ENCODE measurements around the gene TMEM178B. TPM values are rescaled to one million over a fixed set of nuclear protein-coding genes. Genes with fewer than 3 reads are reported as not detected.

The TMEM178B gene
- total RNA-seq, 1 donor from 2014 or later: 0.52 TPM

DNA sequence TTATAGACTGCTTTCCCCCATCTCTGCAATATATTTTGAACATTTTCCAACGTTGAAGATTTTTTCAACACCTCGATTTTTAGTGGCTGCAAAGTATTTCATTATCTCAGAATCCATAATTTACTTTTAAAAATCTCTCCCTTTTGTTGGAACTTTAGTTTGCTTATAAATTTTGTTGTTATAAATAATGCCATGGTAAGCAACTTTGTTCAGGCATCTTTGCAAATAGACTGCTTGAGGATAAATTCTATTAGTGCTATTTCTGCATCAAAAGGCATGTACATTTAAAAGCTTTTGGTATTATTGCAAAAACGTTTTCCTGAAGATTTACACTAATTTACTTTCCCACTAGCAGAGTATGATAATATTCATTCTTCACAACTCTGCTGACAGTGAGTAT is 79.4 kb downstream of the TMEM178B start:
- Histone ChIP-seq H3K4me1 (ENCODE audit: control insufficient read depth in 3 of 3, insufficient read depth in 3 of 3, low read length in 3 of 3) (peaks cover 2 to 5% (median 4%) of the 10 kb centered on the region in 3 donors), H3K27ac (ENCODE audit: low read depth, low read length) (no peak overlapping the region), H3K27me3 (ENCODE audit: control insufficient read depth in 3 of 3, insufficient read depth in 3 of 3, low read length in 3 of 3) (no peaks in the 10 kb centered on the region), H3K9me3 (ENCODE audit: control insufficient read depth in 3 of 3, low read length in 3 of 3) (no peaks in the 10 kb centered on the region), H3K9ac (ENCODE audit: low read depth in 1 of 3, low read length in 3 of 3) (no peak overlapping the region), H3K4me3 (ENCODE audit: low read length in 3 of 3) (no peak overlapping the region), H3K36me3 (ENCODE audit: control insufficient read depth in 3 of 3, insufficient read depth in 3 of 3, low read length in 3 of 3) (no peaks in the 10 kb centered on the region)

GRCh38 chr7:141154131-141154732 is 80.4 kb downstream of the TMEM178B start:
- Histone ChIP-seq H3K9ac (ENCODE audit: low read depth in 1 of 3, low read length in 3 of 3) (no peak overlapping the region), H3K4me1 (ENCODE audit: control insufficient read depth in 3 of 3, insufficient read depth in 3 of 3, low read length in 3 of 3) (peaks cover 2 to 5% (median 4%) of the 10 kb centered on the region in 3 donors), H3K36me3 (ENCODE audit: control insufficient read depth in 3 of 3, insufficient read depth in 3 of 3, low read length in 3 of 3) (no peaks in the 10 kb centered on the region), H3K9me3 (ENCODE audit: control insufficient read depth in 3 of 3, low read length in 3 of 3) (no peaks in the 10 kb centered on the region), H3K27ac (ENCODE audit: low read depth, low read length) (no peak overlapping the region), H3K27me3 (ENCODE audit: control insufficient read depth in 3 of 3, insufficient read depth in 3 of 3, low read length in 3 of 3) (no peaks in the 10 kb centered on the region), H3K4me3 (ENCODE audit: low read length in 3 of 3) (no peak overlapping the region)

- Histone ChIP-seq H3K9ac (ENCODE audit: low read depth in 1 of 3, low read length in 3 of 3) (no peak overlapping the region), H3K27ac (ENCODE audit: low read depth, low read length) (no peak overlapping the region), H3K9me3 (ENCODE audit: control insufficient read depth in 3 of 3, low read length in 3 of 3) (no peaks in the 10 kb centered on the region), H3K27me3 (ENCODE audit: control insufficient read depth in 3 of 3, insufficient read depth in 3 of 3, low read length in 3 of 3) (no peaks in the 10 kb centered on the region), H3K36me3 (ENCODE audit: control insufficient read depth in 3 of 3, insufficient read depth in 3 of 3, low read length in 3 of 3) (no peaks in the 10 kb centered on the region), H3K4me3 (ENCODE audit: low read length in 3 of 3) (no peak overlapping the region), H3K4me1 (ENCODE audit: control insufficient read depth in 3 of 3, insufficient read depth in 3 of 3, low read length in 3 of 3) (peaks cover 2 to 5% (median 4%) of the 10 kb centered on the region in 3 donors)
Measured at GRCh38 chr7:141156407-141156806, 82.5 kb downstream of the TMEM178B start.

DNA sequence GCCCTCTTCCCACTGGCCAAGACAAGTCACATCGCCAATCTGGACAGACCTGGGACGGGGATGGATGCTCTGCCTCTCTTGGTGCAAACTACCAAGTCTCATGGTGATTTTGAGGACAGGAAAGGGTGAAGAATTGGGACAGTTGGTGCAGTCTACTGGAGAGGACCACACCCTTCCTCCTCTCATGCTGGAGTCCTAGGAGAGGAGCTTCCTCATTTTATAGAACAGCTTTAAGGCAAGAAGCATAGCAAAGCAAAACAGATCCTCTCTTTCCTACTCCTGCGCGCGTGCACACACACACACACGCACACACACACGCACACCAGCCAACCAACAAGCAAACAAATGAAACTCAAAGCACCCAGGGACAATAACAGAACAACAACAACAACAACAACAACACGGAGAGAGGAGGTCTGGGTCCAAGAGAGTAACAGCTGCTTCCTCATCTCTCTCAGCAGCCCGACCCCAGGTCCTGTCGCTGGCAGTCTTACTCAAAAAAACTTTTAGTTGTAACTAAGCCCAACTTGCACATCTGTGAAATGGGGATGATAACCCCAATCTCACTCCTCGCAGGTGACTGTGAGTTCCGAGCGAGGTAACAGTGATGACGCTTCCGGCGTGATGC is 83.4 kb downstream of the TMEM178B start:
- no peak overlapping the region for H3K9ac ChIP-seq (ENCODE audit: low read depth in 1 of 3, low read length in 3 of 3)
- no peaks in the 10 kb centered on the region for H3K27me3 ChIP-seq (ENCODE audit: control insufficient read depth in 3 of 3, insufficient read depth in 3 of 3, low read length in 3 of 3)
- H3K9me3 ChIP-seq (ENCODE audit: control insufficient read depth in 3 of 3, low read length in 3 of 3): no peaks in the 10 kb centered on the region
- H3K4me3 ChIP-seq (ENCODE audit: low read length in 3 of 3): no peak overlapping the region
- no peaks in the 10 kb centered on the region for H3K36me3 ChIP-seq (ENCODE audit: control insufficient read depth in 3 of 3, insufficient read depth in 3 of 3, low read length in 3 of 3)
- peaks cover 0 to 2% (median 0%) of the 10 kb centered on the region in 3 donors for H3K4me1 ChIP-seq (ENCODE audit: control insufficient read depth in 3 of 3, insufficient read depth in 3 of 3, low read length in 3 of 3)
- H3K27ac ChIP-seq (ENCODE audit: low read depth, low read length): no peak overlapping the region

DNA sequence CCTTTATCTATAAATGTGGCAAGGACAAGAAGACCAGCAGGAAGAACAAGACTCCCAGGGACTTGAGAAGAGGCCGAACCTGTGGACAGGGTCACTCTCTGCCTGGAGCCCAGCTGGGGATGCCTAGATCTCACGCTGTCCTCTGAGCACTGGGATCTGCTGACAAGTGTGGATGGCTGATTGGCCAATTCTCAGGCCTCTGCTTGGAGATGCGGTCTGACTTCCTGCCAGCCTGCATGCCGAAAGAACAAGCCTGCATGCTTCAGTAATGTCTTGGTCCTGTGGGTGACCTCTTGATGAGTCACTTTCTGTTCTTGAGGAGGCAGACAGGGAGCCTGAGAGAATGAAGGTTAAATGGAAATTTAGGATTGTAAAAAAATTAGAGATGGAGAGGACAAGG is 84.7 kb downstream of the TMEM178B start:
- no peaks in the 10 kb centered on the region for H3K27me3 ChIP-seq (ENCODE audit: control insufficient read depth in 3 of 3, insufficient read depth in 3 of 3, low read length in 3 of 3)

GRCh38 chr7:141160246-141160860 is 86.5 kb downstream of the TMEM178B start:
- no peak overlapping the region for H3K4me3 ChIP-seq (ENCODE audit: low read length in 3 of 3)

More for the DNA sequence above, 84.7 kb downstream of the TMEM178B start:
- Histone ChIP-seq H3K4me1 (ENCODE audit: control insufficient read depth in 3 of 3, insufficient read depth in 3 of 3, low read length in 3 of 3) (peaks cover 0 to 2% (median 0%) of the 10 kb centered on the region in 3 donors), H3K36me3 (ENCODE audit: control insufficient read depth in 3 of 3, insufficient read depth in 3 of 3, low read length in 3 of 3) (no peaks in the 10 kb centered on the region), H3K4me3 (ENCODE audit: low read length in 3 of 3) (no peak overlapping the region), H3K27ac (ENCODE audit: low read depth, low read length) (no peak overlapping the region), H3K9me3 (ENCODE audit: control insufficient read depth in 3 of 3, low read length in 3 of 3) (no peaks in the 10 kb centered on the region), H3K9ac (ENCODE audit: low read depth in 1 of 3, low read length in 3 of 3) (no peak overlapping the region)

DNA sequence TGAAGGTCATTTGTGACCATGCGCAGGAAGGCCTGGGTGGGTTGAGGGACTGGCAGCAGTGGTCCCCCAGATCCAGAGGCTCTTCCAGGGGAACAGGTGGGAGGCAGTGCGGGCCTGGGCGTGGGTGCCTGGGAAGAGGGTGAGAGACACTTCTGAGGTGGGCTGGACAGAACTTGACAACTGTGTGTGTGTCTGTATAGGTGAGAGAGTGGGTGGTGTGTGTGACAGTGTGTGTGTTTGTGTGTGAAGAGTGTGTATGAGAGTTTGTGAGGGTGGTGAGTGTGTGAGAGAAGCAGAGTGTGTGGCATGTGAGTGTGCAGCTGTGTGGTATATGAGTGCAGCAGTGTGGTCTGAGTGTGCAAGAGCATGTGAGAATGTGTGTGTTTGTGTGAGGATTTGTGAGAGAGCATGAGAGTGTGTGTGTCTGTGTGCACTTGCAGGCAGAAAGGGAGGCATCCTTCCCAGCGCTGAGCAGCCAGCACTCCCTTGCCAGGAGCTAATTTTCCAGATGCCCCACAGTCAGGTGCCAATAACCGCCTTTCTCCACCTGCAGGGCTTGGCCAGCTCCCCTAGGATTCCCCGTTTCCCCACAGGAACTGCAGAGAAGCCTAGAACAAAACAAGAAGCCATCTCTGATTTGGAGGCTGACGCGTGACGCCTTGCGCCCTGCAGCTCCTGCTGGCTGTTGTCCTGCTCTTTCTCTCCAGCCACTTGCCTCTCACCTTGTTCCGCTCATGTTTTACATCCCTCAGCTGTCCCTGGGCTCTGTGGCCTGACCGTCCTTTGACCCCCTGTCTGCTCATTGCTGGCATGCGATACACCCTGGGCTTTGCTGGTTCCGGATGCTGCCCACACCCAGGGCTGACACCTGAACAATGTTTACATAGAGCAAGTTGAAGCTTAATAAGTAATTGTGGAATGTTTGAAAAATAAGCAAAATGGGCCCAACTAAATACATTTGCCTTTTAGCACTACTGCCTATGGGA is 88.0 kb downstream of the TMEM178B start:
- H3K4me3 ChIP-seq (ENCODE audit: low read length in 3 of 3): no peak overlapping the region
- H3K27me3 ChIP-seq (ENCODE audit: control insufficient read depth in 3 of 3, insufficient read depth in 3 of 3, low read length in 3 of 3): no peaks in the 10 kb centered on the region
- no peaks in the 10 kb centered on the region for H3K36me3 ChIP-seq (ENCODE audit: control insufficient read depth in 3 of 3, insufficient read depth in 3 of 3, low read length in 3 of 3)
- H3K27ac ChIP-seq (ENCODE audit: low read depth, low read length): no peak overlapping the region
- no peak overlapping the region for H3K9ac ChIP-seq (ENCODE audit: low read depth in 1 of 3, low read length in 3 of 3)
- H3K9me3 ChIP-seq (ENCODE audit: control insufficient read depth in 3 of 3, low read length in 3 of 3): no peaks in the 10 kb centered on the region
- no peaks in the 10 kb centered on the region for H3K4me1 ChIP-seq (ENCODE audit: control insufficient read depth in 3 of 3, insufficient read depth in 3 of 3, low read length in 3 of 3)

More at GRCh38 chr7:141160246-141160860, 86.5 kb downstream of the TMEM178B start:
- Histone ChIP-seq H3K27ac (ENCODE audit: low read depth, low read length) (no peak overlapping the region), H3K9ac (ENCODE audit: low read depth in 1 of 3, low read length in 3 of 3) (no peak overlapping the region), H3K4me1 (ENCODE audit: control insufficient read depth in 3 of 3, insufficient read depth in 3 of 3, low read length in 3 of 3) (no peaks in the 10 kb centered on the region), H3K9me3 (ENCODE audit: control insufficient read depth in 3 of 3, low read length in 3 of 3) (no peaks in the 10 kb centered on the region), H3K27me3 (ENCODE audit: control insufficient read depth in 3 of 3, insufficient read depth in 3 of 3, low read length in 3 of 3) (no peaks in the 10 kb centered on the region), H3K36me3 (ENCODE audit: control insufficient read depth in 3 of 3, insufficient read depth in 3 of 3, low read length in 3 of 3) (no peaks in the 10 kb centered on the region)

GRCh38 chr7:141165521-141165920 is 91.7 kb downstream of the TMEM178B start:
- Histone ChIP-seq H3K9ac (ENCODE audit: low read depth in 1 of 3, low read length in 3 of 3) (no peak overlapping the region), H3K4me3 (ENCODE audit: low read length in 3 of 3) (no peak overlapping the region), H3K27ac (ENCODE audit: low read depth, low read length) (no peak overlapping the region), H3K9me3 (ENCODE audit: control insufficient read depth in 3 of 3, low read length in 3 of 3) (no peaks in the 10 kb centered on the region), H3K27me3 (ENCODE audit: control insufficient read depth in 3 of 3, insufficient read depth in 3 of 3, low read length in 3 of 3) (no peaks in the 10 kb centered on the region), H3K36me3 (ENCODE audit: control insufficient read depth in 3 of 3, insufficient read depth in 3 of 3, low read length in 3 of 3) (no peaks in the 10 kb centered on the region), H3K4me1 (ENCODE audit: control insufficient read depth in 3 of 3, insufficient read depth in 3 of 3, low read length in 3 of 3) (no peaks in the 10 kb centered on the region)

GRCh38 chr7:141166926-141167325 is 93.1 kb downstream of the TMEM178B start:
- Histone ChIP-seq H3K36me3 (ENCODE audit: control insufficient read depth in 3 of 3, insufficient read depth in 3 of 3, low read length in 3 of 3) (no peaks in the 10 kb centered on the region), H3K9ac (ENCODE audit: low read depth in 1 of 3, low read length in 3 of 3) (no peak overlapping the region), H3K9me3 (ENCODE audit: control insufficient read depth in 3 of 3, low read length in 3 of 3) (no peaks in the 10 kb centered on the region), H3K4me3 (ENCODE audit: low read length in 3 of 3) (no peak overlapping the region), H3K27ac (ENCODE audit: low read depth, low read length) (no peak overlapping the region), H3K27me3 (ENCODE audit: control insufficient read depth in 3 of 3, insufficient read depth in 3 of 3, low read length in 3 of 3) (no peaks in the 10 kb centered on the region), H3K4me1 (ENCODE audit: control insufficient read depth in 3 of 3, insufficient read depth in 3 of 3, low read length in 3 of 3) (no peaks in the 10 kb centered on the region)
